Activated CD8-positive, alpha-beta memory T cell treated with anti-CD3 and anti-CD28 coated beads, Interleukin-2, amount 50 U/mL, for 1 hour (primary cell): Measurements from ENCODE around the gene GALNT9.
"Not testable (repeated sequence)": the region's sequence is repeated elsewhere in the genome, so short reads cannot be mapped to it uniquely, and the experiment has no call there.

ENCODE experiments used
- DNase-seq: peaks from one replicate; pipeline ENCODE4 v3.0.0-alpha.2; 2020; ENCODE audit errors: extremely low read depth

GALNT9 gene

GRCh38 chr12:132279930-132280329, 49.5 kb downstream of the GALNT9 start:
- DNase-seq, result no peak

- no peak for DNase-seq
Observed at GRCh38 chr12:132279184-132279889, 50.1 kb downstream of the GALNT9 start.

GRCh38 chr12:132278401-132279183, 50.8 kb downstream of the GALNT9 start:
- DNase-seq, result no peak

DNA sequence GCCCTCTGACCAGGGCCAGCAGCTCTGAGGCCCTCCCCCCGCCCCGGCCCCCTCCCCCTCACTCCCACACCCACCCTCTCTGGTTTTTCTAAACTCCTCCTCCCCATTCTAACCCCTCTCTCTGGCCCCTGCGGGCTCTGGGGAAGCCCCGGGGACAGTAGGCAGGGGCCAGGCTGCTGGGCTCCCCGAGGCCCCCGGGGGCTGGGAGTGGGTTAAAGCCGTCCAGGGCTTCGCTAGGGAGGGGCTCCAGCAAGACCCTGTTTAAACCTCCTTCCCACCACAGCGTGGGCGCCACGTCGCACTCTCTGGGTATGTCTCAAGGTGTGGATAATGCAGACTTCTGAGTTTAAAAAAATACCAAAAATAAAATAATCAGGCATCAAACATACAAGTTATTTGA, 51.4 kb downstream of the GALNT9 start:
- no peak for DNase-seq

GRCh38 chr12:132277374-132277941, 51.9 kb downstream of the GALNT9 start:
- no peak for DNase-seq

DNA sequence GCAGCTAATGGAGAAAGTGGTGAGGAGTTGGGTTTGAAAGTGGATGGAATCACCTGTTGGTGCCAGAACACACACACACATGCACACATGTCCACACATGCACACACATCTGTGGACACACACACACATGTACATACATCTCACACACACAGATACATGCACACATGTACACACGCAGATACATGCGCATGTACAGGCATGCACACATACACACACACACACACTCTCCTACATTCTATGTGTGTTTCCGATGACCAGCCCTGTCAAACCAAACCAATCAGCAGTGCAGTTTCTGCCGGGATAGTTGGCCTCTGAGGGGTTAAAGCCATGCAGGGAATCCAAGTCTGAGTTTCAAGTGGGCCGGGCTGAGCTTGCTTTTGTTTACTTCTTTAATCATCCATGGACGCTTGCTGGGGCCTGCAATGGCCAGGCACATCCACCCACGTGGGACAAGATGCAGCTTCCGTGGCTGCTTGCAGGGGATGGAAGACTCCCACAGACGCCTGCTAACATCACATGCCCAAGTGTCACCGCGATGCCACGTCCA, 52.5 kb downstream of the GALNT9 start:
- DNase-seq, result no peak

DNA sequence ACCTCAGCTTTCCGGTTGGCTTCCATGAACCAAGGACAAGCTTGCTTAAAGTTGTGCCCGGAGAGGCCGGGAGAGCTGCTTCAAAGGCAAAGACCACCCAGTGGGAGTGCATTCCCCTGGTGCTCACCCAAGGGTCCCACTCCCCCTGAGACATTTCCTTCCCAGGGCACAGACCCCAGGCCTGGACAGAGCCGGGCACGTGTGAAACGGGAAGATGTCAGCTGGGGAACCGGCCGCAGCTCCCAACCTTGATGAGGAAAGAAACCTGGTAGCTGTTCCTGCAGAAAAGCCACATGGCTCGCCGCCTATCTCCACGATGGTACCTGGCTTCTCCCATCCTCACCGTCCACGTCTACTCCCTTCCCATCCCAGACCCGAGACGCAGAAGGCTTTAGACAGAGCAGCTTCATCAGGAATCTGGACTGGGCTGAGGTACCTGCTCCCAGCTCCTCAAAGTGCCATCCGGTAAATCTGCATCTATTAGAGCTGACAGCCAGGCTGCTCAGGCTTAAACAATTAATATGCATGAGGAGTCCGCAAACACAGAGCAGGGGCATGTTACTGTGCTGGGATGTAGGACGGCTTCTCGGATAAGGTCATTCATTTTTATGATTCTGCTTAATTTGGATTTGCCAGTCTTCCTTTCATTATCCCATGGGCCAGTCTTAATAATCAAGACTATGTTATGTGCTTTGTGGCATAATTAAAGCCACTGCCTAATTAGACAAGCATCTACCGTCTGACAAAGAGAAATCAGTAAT, 53.1 kb downstream of the GALNT9 start:
- no peak for DNase-seq

DNA sequence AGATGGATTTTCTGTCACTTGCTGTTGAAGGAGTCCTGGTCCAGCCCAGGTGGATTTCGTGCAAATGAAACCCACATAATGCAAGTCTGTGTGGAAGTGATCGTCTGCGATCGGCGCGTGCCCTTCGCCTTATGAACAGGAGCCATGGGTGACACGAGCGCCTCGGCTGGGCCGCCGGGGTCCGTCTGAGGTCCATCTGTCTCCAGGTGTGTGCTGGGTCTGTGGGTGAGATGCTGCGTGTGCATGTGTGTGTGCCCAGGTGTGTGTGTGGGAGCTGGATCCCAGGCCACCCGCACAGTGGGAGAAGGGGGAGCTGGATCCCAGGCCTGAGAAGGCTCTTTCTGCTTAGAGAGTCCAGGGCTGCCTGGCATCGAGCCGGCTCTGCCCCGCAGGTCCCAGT, 53.8 kb downstream of the GALNT9 start:
- no peak for DNase-seq

- no peak for DNase-seq
Observed at GRCh38 chr12:132275110-132275531, 54.3 kb downstream of the GALNT9 start.

DNA sequence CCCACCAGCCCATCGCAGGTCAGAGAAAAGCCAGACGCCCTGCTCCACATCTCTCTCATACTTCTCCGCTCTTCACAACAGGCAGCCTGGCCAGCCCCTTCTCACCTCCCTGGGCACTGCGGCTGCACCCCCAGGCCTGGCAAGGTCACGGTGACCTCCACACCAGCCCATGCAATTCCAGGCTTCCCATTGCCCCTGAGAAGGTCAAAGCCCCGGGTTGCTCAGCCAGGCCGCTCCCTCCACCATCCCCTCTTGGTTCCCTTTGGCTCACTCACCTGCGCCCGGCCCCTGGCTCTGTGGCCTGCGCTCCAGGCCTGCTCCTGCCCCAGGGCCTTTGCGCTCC, 55.4 kb downstream of the GALNT9 start:
- DNase-seq, result no peak

GRCh38 chr12:132272711-132273110, 56.7 kb downstream of the GALNT9 start:
- DNase-seq, result no peak

DNA sequence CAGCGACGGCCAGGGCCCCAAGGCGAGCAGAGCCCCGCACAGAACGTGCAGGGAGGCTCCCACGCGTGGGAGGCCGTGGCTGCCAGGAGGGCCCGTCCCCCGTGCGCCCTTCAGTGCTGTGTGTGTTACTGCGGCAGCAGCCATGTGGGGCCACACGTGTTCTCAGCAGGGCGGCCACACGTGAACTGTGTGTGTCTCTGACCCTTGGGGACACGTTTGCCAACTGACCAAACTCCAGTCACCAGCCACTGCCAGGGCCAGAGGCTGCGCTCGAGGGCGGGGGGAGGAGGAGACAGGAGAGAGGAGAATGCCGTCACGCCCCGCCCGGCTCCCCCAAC, 57.7 kb downstream of the GALNT9 start:
- no peak for DNase-seq

DNA sequence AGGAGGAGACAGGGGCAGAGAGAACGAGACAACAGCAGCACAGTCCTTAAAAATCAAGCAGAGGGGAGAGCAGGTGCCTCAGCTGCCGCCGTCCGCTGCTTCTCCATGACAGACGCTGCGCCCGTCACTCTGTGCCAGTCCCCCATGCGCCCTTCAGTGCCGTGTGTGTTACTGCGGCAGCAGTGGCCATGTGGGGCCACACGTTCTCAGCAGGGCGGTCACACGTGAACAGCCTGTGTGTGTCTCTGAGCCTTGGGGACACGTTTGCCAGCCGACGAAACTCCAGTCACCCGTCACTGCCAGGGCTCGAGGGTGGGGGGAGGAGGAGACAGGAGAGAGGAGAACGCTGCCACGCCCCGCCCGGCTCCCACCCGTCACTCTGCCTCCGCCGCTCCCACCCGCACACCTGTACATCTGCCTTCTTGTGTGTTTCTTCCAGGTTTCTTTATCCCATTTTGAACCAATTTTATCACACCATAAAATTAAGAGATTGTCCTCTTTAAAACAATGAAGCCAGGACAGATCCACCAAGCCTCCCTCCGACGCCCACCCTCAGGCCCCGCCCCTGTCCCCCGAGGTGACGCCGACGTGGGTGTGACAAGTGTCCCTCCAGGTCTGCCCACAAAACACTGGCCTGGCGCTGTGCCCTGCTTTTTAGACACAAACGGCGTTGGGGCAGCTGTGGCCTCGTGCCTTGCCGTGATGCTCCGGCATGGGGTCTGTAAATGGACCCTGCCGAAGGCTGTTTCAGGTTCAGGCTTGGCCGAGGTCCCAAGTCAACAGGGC, 58.2 kb downstream of the GALNT9 start:
- no peak for DNase-seq

GRCh38 chr12:132270516-132270915, 58.9 kb downstream of the GALNT9 start:
- DNase-seq, result no peak

DNA sequence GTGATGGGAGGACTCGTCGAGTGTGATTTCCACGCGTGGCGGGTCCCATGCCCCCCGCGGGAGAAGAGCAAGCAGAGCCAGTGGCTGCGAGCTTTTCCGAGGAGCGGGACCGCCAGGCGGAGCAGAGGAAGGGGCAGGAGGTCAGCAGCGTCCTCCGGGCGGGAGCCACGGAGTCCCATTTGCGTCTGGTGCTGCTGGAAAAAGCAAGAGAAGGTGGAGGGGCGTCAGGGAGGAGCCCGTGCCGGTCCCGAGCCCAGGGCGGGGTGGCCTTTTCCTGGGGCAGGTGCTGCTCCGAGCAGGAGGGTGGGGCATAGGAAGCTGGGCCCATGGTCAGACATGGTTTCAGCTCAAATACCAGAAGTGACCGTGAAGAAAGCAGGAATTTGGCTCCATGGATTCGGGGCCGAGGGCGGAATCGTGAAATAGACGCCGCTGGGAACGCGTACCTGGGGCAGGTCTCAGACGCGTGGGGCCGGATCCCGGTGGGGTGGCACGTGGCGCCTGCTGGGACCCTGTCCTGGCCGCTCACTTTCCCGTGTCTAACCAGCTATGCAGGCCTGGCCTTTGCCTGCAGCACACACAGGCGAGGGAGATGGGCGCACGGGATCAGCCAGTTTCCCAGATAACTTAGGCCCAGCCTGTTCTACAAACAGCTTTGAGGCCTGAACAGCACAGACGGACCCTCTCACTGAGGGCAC, 60.0 kb downstream of the GALNT9 start:
- DNase-seq, result no peak

DNA sequence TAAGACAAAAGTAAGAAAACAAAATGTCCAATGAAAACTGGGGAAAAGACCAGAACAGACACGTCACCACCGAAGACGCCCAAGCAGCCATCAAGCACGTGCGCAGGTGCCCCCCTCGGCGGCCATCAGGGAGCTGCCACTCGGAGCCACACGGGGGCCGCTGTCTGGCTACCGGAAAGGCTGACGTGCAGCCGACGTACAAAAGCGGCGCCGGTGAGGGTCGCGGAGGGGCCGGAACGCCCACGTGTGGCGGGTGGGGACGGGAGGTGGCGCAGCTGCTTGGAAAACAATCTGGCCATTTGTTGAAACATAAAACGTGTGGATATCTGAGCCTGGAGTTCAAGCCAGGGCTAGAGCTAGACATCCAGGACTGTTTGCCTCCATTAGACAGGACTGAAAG, 60.7 kb downstream of the GALNT9 start:
- no peak for DNase-seq

- no peak for DNase-seq
Observed at GRCh38 chr12:132267873-132268272, 61.5 kb downstream of the GALNT9 start.

- DNase-seq, result no peak
Observed at GRCh38 chr12:132266802-132267201, 62.6 kb downstream of the GALNT9 start.

DNA sequence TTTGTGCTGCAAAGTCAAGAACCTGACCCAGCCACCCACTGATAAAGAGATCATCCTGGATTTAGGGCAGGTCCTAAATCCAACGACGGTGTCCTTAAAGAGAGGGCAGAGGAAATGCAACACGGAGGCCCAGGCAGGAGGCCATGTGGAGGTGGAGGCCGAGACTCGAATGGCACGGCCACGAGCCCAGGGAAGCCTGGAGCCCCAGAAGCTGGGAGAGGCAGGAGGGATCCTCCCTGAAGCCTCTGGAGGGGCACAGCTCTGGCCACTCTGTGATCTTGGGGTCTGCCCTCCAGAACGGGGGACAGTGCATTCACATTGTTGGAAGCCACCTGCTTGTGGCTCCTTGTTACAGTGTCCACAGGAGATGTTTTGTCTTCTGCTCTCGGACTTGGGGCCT, 63.0 kb downstream of the GALNT9 start:
- no peak for DNase-seq

- not testable (repeated sequence) for DNase-seq
Observed at GRCh38 chr12:132265822-132266221, 63.6 kb downstream of the GALNT9 start.
